ENCODE data around the gene GPR160.

- TF ChIP-seq KMT2B (CRISPR knock-in tag; IDR thresholded peaks at IDR 0.05) (no peak), NFYB (CRISPR knock-in tag; IDR thresholded peaks at IDR 0.05) (no peak), BATF2 (CRISPR knock-in tag; IDR thresholded peaks at IDR 0.05) (no peak), HNRNPUL1 (IDR thresholded peaks at IDR 0.05; ENCODE audit: low read depth, low read length) (no peak), ZNF777 (CRISPR knock-in tag; IDR thresholded peaks at IDR 0.05) (no peak), CTCF (CRISPR knock-in tag; IDR thresholded peaks at IDR 0.05) (no peak), PCBP2 (optimal IDR thresholded peaks at IDR 0.05; ENCODE audit: low read depth, low read length, poor library complexity, severe bottlenecking) (no peak), GTF2F1 (IDR thresholded peaks at IDR 0.05; ENCODE audit: low read length) (no peak), CBFB (CRISPR knock-in tag; IDR thresholded peaks at IDR 0.05) (no peak), POLR2A (IDR thresholded peaks at IDR 0.05; ENCODE audit: insufficient read depth in 1 of 2, low read depth in 2 of 2, low read length in 2 of 2) (no peak)
- TF ChIP-seq, protein P1, sequence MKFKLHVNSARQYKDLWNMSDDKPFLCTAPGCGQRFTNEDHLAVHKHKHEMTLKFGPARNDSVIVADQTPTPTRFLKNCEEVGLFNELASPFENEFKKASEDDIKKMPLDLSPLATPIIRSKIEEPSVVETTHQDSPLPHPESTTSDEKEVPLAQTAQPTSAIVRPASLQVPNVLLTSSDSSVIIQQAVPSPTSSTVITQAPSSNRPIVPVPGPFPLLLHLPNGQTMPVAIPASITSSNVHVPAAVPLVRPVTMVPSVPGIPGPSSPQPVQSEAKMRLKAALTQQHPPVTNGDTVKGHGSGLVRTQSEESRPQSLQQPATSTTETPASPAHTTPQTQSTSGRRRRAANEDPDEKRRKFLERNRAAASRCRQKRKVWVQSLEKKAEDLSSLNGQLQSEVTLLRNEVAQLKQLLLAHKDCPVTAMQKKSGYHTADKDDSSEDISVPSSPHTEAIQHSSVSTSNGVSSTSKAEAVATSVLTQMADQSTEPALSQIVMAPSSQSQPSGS (CRISPR knock-in tag; IDR thresholded peaks at IDR 0.05), result no peak
- TF ChIP-seq, protein P2, sequence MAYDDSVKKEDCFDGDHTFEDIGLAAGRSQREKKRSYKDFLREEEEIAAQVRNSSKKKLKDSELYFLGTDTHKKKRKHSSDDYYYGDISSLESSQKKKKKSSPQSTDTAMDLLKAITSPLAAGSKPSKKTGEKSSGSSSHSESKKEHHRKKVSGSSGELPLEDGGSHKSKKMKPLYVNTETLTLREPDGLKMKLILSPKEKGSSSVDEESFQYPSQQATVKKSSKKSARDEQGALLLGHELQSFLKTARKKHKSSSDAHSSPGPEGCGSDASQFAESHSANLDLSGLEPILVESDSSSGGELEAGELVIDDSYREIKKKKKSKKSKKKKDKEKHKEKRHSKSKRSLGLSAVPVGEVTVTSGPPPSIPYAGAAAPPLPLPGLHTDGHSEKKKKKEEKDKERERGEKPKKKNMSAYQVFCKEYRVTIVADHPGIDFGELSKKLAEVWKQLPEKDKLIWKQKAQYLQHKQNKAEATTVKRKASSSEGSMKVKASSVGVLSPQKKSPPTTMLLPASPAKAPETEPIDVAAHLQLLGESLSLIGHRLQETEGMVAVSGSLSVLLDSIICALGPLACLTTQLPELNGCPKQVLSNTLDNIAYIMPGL (CRISPR knock-in tag; IDR thresholded peaks at IDR 0.05; ENCODE audit: borderline replicate concordance in 1 of 2, low read depth in 1 of 2), result no peak
Observed at GRCh38 chr3:170044795-170045244, 7.0 kb downstream of the GPR160 start.
